Sigmoid colon (tissue), 7 donors: ENCODE data around the gene IL19. TPM values are rescaled to one million over a fixed set of nuclear protein-coding genes. Genes with fewer than 3 reads are reported as not detected.

Experiments
- DNase-seq: peaks from one replicate; pipeline ENCODE4 v3.0.0-alpha.2; 2019
- H3K27ac ChIP-seq, 4 donors: fragments of 200-600 bp; sonication (generic); one replicate each; pipeline ENCODE4 v1.5.1; 2016 to 2019; ENCODE audit warnings: mild to moderate bottlenecking in 1 of 4
- H3K27me3 ChIP-seq, 3 donors: fragments of 200-600 bp; sonication (generic); one replicate each; pipeline ENCODE4 v1.5.1; 2019; ENCODE audit warnings: mild to moderate bottlenecking in 1 of 3
- H3K36me3 ChIP-seq, 4 donors: fragments of 200-600 bp; sonication (generic); one replicate each; pipeline ENCODE4 v1.5.1; 2016 to 2019
- H3K4me1 ChIP-seq, 4 donors: fragments of 200-600 bp; sonication (generic); one replicate each; pipeline ENCODE4 v1.5.1; 2017 to 2019
- H3K4me3 ChIP-seq, 4 donors: fragments of 200-600 bp; sonication (generic); one replicate each; pipeline ENCODE4 v1.5.1; 2017 to 2019; ENCODE audit warnings: mild to moderate bottlenecking in 2 of 4, moderate library complexity in 1 of 4
- H3K9me3 ChIP-seq, 4 donors: fragments of 200-600 bp in 3 of 4; sonication (generic) in 3 of 4; one replicate each; pipeline versions ENCODE4 v1.5.1 to v1.6.1; 2013 to 2019
- CTCF ChIP-seq, 4 experiments: fragments of 450-650 bp in 3 of 4; fragments of 200-600 bp in 1 of 4; IDR thresholded peaks; one replicate each; pipeline ENCODE4 v1.5.1; 2016 to 2019; ENCODE audit warnings: antibody characterized with exemption in 4 of 4, mild to moderate bottlenecking in 3 of 4, moderate library complexity in 2 of 4
- EP300 ChIP-seq, 4 donors: sonication (generic); formaldehyde crosslinking; IDR thresholded peaks; one replicate each; pipeline ENCODE4 v1.6.1; 2017; ENCODE audit warnings: antibody characterized with exemption in 4 of 4
- POLR2A ChIP-seq, 2 donors: fragments of 450-650 bp; IDR thresholded peaks; one replicate each; pipeline ENCODE4 v1.6.1; 2016; ENCODE audit warnings: antibody characterized with exemption in 2 of 2, mild to moderate bottlenecking in 2 of 2, moderate library complexity in 2 of 2
- POLR2AphosphoS5 ChIP-seq, 4 donors: sonication (generic); formaldehyde crosslinking; IDR thresholded peaks; one replicate each; pipeline ENCODE4 v1.6.1; 2017; ENCODE audit warnings: antibody characterized with exemption in 4 of 4
- WGBS, 2 donors: extraction: QIAGEN DNeasy Blood & Tissue Kit; methylation state at CpG; one replicate each; pipeline ENCODE4 v1.1.7; 2013; 5-methylcytosine and 5-hydroxymethylcytosine counted together
- intact Hi-C: fragments of 100-400 bp; cut with DNase I; formaldehyde crosslinking; loops from one replicate; pipeline ENCODE4 v1.15.1; 2023
- polyA plus RNA-seq, 3 donors: library from polyadenylated mRNA; stranded (reverse); fragments of 200-250 nt; gene quantifications; one replicate each; pipeline ENCODE4 v1.2.3, GENCODE V29; 2013
- total RNA-seq, 4 donors: library from RNA; depleted of rRNA; stranded (reverse); fragments of >200 nt; gene quantifications; one replicate each; pipeline ENCODE4 v1.1.0, GENCODE V29; 2016
- donor health status: healthy with polysubstance abuse.
- donor health status: Bipolar disorder and iron deficiency.
- donor health status: healthy.

Gene IL19
- total and polyA plus RNA-seq, 7 donors: 0.10 TPM; not detected in 6

GRCh38 chr1:206832352-206832880, 61.8 kb downstream of the IL19 start:
- no peaks in the 10 kb centered on the region for H3K9me3 ChIP-seq
- intact Hi-C loops: no loop called here
- 65 to 70% methylated on average over 2 of the region's 2 CpGs for WGBS, 2 donors
- H3K27me3 ChIP-seq: peaks cover 0 to 6% (median 0%) of the 10 kb centered on the region in 3 donors
- no peak overlapping the region for H3K4me3 ChIP-seq
- DNase-seq: no peak
- no peaks in the 10 kb centered on the region for H3K4me1 ChIP-seq
- TF ChIP-seq EP300 (IDR thresholded peaks at IDR 0.05) (no peak), CTCF (IDR thresholded peaks at IDR 0.05) (no peak), POLR2A (IDR thresholded peaks at IDR 0.05) (no peak), POLR2AphosphoS5 (IDR thresholded peaks at IDR 0.05) (no peak)
- no peak overlapping the region for H3K27ac ChIP-seq
- H3K36me3 ChIP-seq: no peaks in the 10 kb centered on the region

GRCh38 chr1:206833106-206833680, 62.6 kb downstream of the IL19 start:
- intact Hi-C loops: no loop called here
- no peak for DNase-seq
- Histone ChIP-seq H3K27ac (no peak overlapping the region), H3K27me3 (peaks cover 0 to 9% (median 0%) of the 10 kb centered on the region in 3 donors), H3K4me1 (no peaks in the 10 kb centered on the region), H3K36me3 (no peaks in the 10 kb centered on the region), H3K4me3 (no peak overlapping the region), H3K9me3 (no peaks in the 10 kb centered on the region)
- WGBS, 2 donors: 43 to 61% methylated on average over 2 of the region's 2 CpGs
- TF ChIP-seq EP300 (IDR thresholded peaks at IDR 0.05) (no peak), POLR2A (IDR thresholded peaks at IDR 0.05) (no peak), POLR2AphosphoS5 (IDR thresholded peaks at IDR 0.05) (no peak), CTCF (IDR thresholded peaks at IDR 0.05) (no peak)

GRCh38 chr1:206833801-206834200, 63.2 kb downstream of the IL19 start:
- Histone ChIP-seq H3K4me3 (no peak overlapping the region), H3K27ac (no peak overlapping the region)
- no peak for DNase-seq

GRCh38 chr1:206834217-206834616, 63.6 kb downstream of the IL19 start:
- DNase-seq: no peak

More at GRCh38 chr1:206833801-206834200, 63.2 kb downstream of the IL19 start:
- intact Hi-C loops: no loop called here
- no peaks in the 10 kb centered on the region for H3K9me3 ChIP-seq
- no peaks in the 10 kb centered on the region for H3K4me1 ChIP-seq
- TF ChIP-seq POLR2A (IDR thresholded peaks at IDR 0.05) (no peak), CTCF (IDR thresholded peaks at IDR 0.05) (no peak), POLR2AphosphoS5 (IDR thresholded peaks at IDR 0.05) (no peak), EP300 (IDR thresholded peaks at IDR 0.05) (no peak)
- WGBS, 2 donors: 15 to 47% methylated on average over 2 of the region's 2 CpGs
- no peaks in the 10 kb centered on the region for H3K36me3 ChIP-seq
- peaks cover 0 to 9% (median 0%) of the 10 kb centered on the region in 3 donors for H3K27me3 ChIP-seq

More at GRCh38 chr1:206834217-206834616, 63.6 kb downstream of the IL19 start:
- TF ChIP-seq CTCF (IDR thresholded peaks at IDR 0.05) (no peak), POLR2A (IDR thresholded peaks at IDR 0.05) (no peak), POLR2AphosphoS5 (IDR thresholded peaks at IDR 0.05) (no peak), EP300 (IDR thresholded peaks at IDR 0.05) (no peak)
- WGBS, 2 donors: 90 to 95% methylated on average over 6 of the region's 6 CpGs
- intact Hi-C loops: no loop called here
- Histone ChIP-seq H3K4me3 (no peak overlapping the region), H3K27me3 (peaks cover 0 to 9% (median 0%) of the 10 kb centered on the region in 3 donors), H3K27ac (no peak overlapping the region), H3K4me1 (no peaks in the 10 kb centered on the region), H3K9me3 (no peaks in the 10 kb centered on the region), H3K36me3 (no peaks in the 10 kb centered on the region)
